Midbrain (tissue), 1 donor: ENCODE measurements around the gene CDC6.

ENCODE experiments used
- DNase-seq: peaks from one replicate; lab custom pipeline; 2025; lab: John Stamatoyannopoulos, UW

The CDC6 gene

DNA sequence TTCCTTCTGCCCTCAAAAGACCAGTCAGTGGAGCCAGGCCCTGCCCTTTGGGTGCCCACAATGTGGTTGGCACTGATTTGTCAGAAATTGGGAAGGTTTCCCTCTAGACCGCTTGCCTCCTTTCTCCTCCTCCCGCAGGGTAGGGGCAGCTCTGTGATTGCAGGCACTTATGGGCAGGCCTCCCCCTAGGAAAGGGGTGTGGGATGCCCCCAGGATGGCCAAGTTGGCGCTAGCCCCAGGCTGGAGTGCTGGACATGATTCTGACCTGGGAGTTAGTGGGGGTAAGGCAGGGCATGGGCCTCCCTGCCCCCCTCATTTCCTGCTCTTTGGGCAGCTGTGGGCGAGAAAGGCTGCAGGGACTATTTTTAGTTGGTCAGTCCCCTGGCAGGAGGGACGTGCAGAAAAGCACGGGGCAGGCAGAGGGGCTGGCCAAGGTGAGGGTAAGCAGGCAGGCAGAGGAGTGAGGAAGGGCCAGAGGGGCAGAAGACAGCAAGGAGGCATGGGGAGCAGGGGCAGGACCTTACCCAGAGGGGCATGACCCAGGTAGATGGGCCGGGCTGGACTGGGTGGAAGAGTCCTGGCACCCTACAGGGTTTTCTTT is 24.6 kb downstream of the CDC6 start:
- peak; percentile 22 for DNase-seq

DNA sequence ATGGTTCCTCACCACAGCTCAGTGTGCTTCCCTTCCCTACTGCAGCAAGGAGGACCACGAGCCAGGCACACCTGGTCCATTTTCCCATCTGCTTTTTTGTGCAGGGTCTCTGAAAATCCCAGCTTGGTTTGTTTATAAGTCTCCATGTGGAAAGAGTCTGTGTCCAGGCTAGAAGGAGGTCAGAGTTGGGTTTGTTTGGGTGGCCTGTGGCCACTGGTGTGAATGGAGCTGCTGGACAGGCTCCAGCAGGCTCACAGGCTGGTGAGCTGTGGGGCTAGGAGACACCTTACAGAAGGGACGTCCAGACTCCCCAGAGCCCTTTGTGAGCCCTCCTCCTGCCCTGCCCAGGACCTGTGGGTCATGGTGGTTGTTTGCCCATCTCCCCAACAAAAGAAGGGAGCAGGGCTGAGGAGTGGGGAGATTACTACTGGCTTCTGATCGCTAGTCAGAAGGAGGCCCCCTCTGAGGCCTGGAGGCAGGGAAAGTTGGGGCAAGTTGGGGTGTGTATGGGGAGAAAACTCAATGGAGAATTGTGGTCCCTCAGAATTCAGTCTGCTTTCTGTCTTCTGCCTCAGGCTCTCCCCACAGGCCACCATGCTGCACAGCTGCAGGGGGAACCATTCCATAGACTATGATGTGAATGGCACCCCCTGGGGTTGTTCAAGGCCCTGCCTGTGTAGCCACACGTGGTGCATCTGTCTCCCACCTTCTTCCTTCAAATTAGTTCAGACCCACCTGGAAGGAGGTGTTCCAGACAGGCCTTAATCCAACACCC is 25.4 kb downstream of the CDC6 start:
- no peak for DNase-seq

DNA sequence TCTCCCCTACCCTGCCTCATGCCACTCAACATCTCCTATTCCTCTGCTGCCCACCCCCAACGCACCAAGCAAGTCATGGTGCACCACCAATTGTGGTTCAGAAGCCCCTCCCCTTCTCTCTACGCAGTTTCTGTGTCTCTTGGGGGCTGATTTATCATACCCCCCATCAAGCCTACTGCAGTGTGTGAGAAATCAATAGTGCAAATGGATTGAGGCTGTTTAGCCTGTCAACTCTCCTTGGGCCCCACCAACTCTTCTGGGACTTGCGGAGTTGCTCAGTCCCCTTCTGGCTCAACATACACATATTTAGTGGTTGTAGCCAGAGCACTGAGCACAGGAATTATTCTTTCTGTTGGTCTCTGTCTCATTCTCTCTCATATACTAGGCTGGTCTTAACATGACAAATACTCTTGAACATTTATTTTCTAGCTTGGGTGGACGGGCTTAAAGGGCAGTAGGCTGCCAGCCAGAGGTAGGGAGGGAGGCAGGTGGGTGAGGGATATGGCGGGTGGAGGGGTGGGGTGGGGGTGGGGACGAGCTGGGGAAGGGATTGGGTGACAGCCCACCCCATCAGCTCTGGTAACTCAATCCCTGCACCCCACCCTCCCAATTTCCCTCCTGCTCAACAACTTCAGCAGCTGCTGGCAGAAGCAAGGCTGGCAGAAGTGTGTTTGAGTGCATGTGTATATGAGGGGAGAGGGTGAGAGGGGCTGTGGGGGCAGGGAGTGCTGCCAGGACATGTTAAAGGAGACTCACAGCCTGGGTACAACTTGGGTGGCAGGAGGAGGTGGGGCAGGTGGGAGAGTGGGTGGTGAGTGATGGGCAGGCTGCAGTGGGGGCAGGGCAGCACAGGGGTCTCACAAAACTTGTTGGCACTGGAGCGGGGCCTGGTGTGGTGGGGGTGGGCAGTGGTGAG is 26.2 kb downstream of the CDC6 start:
- DNase-seq, result no peak

GRCh38 chr17:40314584-40314956 is 26.9 kb downstream of the CDC6 start:
- DNase-seq, result no peak

DNA sequence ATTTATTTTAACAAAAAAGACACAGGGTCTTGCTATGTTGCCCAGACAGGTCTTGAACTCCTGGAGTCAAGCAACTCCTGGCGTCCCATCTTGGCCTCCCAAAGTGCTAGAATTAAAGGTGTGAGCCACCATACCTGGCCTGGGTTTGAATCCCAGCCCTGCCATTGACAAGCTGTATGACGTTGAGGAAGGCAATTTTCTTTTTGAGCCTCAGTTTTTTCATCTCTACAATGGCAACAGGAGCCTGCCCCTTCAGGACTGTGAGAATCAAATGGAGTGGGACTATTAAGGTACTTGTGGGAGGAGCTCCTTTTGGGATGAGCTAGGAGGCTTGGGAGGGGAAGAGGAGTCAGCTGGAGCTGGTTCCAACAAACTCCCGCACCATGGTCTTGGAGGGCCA is 27.5 kb downstream of the CDC6 start:
- no peak for DNase-seq

DNA sequence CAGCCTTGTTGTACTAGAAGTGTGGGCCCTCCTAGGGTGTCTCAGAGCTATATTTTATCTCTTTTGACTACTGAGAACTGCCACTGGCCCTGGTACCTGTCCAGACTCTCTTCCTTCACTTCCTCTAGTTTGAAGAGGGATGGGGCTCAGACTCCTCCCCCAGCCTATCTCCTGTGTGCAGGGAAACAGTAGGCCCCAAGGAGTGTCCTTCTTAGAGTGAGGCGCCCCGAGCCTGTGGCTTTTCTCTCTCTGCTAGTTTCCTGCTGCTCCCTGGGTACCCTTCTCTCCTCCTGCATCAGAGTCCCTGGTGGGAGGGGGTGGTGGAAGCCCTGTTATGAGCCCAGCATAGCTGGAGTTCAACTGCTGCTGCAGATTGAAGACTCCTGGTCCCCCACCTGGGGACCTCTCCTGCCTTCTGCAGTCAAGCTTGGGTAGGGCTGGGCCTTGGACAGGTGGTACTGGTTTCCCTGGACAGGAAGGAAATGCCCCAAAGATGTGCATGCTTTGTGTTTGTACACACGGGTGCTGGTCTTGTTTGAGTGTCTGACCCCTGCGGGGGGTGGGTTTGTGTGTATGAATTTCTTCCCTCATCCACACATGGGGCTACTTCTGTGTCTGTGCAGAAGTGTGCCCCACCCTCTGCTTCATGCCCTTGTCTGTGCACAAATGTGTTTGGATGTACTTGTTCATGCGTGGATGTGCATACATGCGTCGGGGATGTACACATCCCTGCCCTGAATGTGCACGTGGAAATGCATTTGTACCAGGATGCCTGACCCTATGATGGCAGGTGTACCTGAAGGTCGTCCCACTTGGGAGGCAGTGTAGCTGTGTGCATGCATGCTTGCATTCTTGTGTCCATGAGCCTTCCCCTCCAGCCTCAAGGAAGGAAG is 28.2 kb downstream of the CDC6 start:
- no peak for DNase-seq

- DNase-seq, result no peak
These were observed 29.1 kb downstream of the CDC6 start for GRCh38 chr17:40316571-40317344.

DNA sequence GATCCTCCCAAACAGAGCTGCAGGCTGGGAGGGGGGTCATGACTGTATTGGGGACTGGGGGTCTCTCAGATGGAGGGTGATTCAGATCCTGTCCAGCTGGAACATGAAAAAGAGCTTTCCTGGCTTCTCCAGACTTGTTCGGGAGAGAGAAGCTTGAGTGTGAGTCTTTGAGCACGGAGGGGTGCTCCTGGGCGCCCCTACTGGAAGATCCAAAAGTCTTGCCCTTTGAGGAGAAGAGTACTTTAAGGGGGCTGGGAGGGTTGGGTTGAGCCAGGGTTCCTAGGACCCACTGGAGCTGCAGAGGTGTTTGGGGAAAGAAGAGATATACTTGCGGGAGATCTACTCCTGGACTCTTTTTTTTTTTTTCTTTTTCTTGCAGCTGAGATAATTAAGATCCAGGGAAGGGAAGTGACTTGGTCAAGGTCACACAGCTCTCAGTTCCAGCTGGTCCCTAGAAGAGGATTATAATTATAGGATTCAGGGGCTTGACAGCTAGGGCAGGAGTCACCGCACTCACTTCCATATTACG is 29.7 kb downstream of the CDC6 start:
- no peak for DNase-seq

DNA sequence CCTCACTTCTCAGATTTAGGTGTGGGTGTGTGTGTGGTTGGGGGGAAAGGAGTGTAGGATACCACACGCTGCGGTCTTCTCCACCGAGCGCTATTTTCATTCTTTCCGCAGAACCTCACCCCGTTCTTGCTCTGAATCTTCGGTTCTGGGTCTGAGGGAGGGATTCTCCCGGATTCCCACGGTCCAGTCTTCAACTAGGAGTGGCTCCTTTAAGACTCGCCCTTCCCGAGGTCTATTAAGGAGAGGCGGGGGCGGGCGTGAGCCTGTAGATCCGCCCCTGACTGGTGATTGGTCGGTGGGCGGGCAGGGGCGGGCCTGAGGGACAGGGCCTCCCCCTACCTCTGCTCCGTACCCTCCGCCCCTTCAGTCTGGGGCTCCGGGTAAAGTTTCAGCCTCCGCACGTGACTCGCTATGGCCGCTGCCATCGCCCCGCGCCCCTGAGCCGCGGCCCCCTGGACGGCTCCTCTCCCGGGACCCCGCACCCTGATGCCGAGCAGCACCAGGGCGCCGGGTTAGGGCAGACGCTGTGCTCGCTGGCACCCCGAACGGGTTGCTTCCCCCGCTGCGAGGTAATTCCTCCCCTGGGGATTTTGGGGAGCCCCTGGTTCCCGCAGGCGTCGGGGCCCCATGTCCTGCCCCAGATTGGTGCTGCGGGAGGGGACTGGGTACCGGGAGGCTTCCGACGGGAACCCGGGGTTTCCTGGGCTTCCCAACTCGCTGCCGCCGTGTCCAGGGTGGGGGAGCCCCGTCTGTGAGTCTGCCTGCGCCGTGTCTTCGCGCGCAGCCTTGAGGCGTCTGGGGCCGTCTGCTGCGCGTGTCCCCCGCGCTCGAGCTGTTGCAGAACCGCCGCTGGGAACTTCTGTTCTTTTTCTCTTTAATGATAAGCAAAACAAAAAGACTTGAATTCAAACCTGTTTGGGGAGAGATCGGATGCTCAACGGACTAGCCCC is 30.5 kb downstream of the CDC6 start:
- peak; percentile 93 for DNase-seq

DNA sequence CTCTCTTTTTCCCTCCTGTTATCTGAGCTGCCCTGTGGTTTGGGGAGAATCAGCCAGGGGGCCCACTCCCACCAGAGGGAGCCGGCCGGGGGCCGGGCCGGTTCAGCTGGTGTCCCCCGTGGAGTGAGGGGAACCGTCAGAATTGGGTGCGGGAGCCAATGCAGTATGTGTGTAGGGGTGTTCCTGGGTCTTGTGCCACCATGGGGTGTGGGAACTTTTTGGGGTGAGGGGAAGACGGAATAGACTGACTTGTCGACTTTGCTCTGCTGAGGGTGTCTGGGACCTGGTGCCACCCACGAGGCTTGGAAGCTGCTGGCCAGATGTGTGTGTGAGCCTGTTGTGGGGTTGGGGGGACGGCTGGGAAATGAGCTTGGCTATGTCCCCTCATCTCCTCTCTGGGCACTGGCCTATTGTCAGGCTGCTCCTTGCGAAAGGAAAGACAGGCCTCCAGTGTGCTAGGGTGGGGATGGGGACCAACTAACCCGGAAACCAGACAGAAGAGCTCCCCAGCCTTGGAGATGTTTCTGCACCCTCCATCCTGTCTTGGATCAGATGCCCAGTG is 31.2 kb downstream of the CDC6 start:
- DNase-seq, result no peak

DNA sequence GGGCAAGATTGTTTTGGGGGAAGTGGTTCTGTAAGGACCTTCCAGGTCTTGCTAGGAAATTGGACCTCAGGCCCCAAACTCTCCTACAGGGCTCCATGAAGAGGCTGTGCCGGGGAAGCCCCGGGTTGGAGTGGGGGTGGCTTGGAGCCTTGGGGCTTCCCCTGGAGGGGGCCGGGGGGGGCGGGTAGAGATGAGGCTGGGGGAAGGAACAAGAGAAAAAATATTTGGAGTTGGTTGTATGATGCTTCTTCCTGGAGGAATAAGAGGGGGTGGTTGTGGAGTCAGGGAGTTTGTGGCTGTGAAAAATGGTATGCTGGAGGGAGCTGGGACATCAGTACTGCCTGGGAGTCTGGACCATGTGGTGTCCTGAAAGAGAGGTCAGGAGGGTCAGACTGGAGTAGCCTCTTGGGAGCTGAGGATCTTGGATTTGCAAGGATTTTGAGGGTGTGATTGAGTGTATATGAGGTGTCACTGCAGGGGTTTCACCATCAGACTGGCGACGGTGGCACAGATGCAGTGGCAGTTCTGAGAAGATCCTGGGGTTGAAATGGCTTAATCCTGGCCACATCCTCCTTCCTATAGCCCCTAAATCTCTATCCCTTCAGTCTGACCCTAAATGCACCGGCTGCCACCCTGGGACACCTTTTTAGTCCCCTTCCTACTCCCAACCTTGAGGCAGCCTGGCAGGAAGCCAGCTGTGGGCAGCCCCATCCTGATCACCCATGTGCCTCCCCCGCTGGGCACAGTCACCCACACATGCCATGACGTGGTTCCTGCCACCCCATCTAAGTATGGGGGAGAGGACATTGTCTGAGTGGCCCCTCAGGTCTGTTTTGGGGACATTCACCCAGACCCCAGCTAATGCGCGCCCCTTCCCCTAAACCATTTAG is 32.2 kb downstream of the CDC6 start:
- no peak for DNase-seq

GRCh38 chr17:40320756-40321523 is 33.3 kb downstream of the CDC6 start:
- no peak for DNase-seq

DNA sequence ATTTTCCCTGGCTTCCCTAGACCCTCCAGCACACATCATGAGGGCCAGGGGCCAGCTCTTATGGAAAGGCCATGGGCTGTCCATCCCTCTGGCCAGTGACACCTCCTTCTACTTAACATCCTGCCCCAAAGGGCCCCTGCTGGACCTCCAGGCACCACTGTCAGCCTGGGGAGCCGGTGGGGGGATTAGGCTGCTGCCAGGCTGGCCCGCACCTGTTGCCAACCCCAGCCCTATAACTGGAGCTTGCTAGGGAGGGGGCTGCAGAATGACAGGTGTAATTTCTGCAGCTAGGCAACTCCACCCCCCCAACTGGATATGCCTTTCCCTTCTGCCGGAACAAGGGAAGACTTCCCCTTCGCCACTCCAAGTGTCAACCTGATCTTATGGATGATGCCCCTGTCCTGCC is 33.8 kb downstream of the CDC6 start:
- DNase-seq, result no peak

- no peak for DNase-seq
These were observed 34.3 kb downstream of the CDC6 start for GRCh38 chr17:40321961-40322357.

- DNase-seq, result peak; percentile 61
These were observed 35.0 kb downstream of the CDC6 start for GRCh38 chr17:40322358-40323315.
